Skin of body (tissue), 1 donor: ENCODE data around the gene CFHR3. TPM values are rescaled to one million over a fixed set of nuclear protein-coding genes. Genes with fewer than 3 reads are reported as not detected.

Experiments used
- total RNA-seq: library from RNA; depleted of rRNA; stranded (reverse); fragments of >200 nt; gene quantifications from one replicate; pipeline ENCODE4 v1.2.3, GENCODE V29; 2014

CFHR3 gene
- total RNA-seq, 1 donor from 2014 or later: 0.39 TPM

Other genes with a start within 250 kb of the CFHR3 start
- gene KCNT2, start 166.4 kb upstream of the CFHR3 start, total RNA-seq: 5.1 TPM
- gene CFH, start 122.8 kb upstream of the CFHR3 start, total RNA-seq: 44.9 TPM
- 0.59 TPM for gene CFHR1, start 44.9 kb downstream of the CFHR3 start, total RNA-seq
- not detected for gene CFHR4, start 113.2 kb downstream of the CFHR3 start, total RNA-seq
- gene CFHR2, start 168.9 kb downstream of the CFHR3 start, total RNA-seq: not detected
- not detected for gene CFHR5, start 202.7 kb downstream of the CFHR3 start, total RNA-seq